CD4-positive, CD25-positive, alpha-beta regulatory T cell (primary cell): ENCODE measurements around the gene PARP8. TPM values are rescaled to one million over a fixed set of nuclear protein-coding genes. Genes with fewer than 3 reads are reported as not detected.

Experiments used
- ATAC-seq, 2 donors: fragments of 150-1000 bp; cut with Tn5 transposase; one replicate each; pipeline ENCODE4 v1.10.0; 2021; ENCODE audit warnings: low read depth in 2 of 2, moderate number of reproducible peaks in 2 of 2, moderate library complexity in 1 of 2
- DNase-seq, 3 donors: peaks; one replicate each; pipeline versions ENCODE4 v3.0.0 to v3.0.0-alpha.2; 2012 to 2022; ENCODE audit warnings: mixed read lengths in 1 of 3
- H3K27ac ChIP-seq: one replicate; pipeline ENCODE4 v1.7.0; 2013; ENCODE audit warnings: mild to moderate bottlenecking, low read length; ENCODE audit not compliant: insufficient read depth, poor library complexity, severe bottlenecking
- H3K27me3 ChIP-seq: one replicate; pipeline ENCODE4 v1.7.0; 2013; ENCODE audit warnings: low read length; ENCODE audit not compliant: control insufficient read depth, insufficient read depth
- H3K36me3 ChIP-seq: one replicate; pipeline ENCODE4 v1.7.0; 2013; ENCODE audit warnings: mild to moderate bottlenecking, low read length, moderate library complexity; ENCODE audit not compliant: control insufficient read depth, insufficient read depth
- H3K4me1 ChIP-seq: 2 replicates; pipeline ENCODE4 v1.7.0; 2013; ENCODE audit warnings: mild to moderate bottlenecking, low read length; ENCODE audit not compliant: insufficient read depth, control insufficient read depth, poor library complexity, severe bottlenecking
- H3K4me3 ChIP-seq: one replicate; pipeline ENCODE4 v1.7.0; 2013; ENCODE audit warnings: low read depth, mild to moderate bottlenecking, low read length, moderate library complexity
- H3K9me3 ChIP-seq, 2 experiments: 1 replicate in 1 of 2; 2 replicates in 1 of 2; pipeline ENCODE4 v1.7.0; 2013; ENCODE audit warnings: low read length in 2 of 2, mild to moderate bottlenecking in 1 of 2, moderate library complexity in 1 of 2; ENCODE audit not compliant: control insufficient read depth in 2 of 2
- H3K27ac Mint-ChIP-seq, 3 donors: one replicate each; pipeline ENCODE4 v1.8.0; 2020 to 2022; ENCODE audit warnings: mild to moderate bottlenecking in 3 of 3, mixed read lengths in 3 of 3, moderate library complexity in 2 of 3
- H3K27me3 Mint-ChIP-seq: one replicate; pipeline ENCODE4 v1.8.0; 2022; ENCODE audit warnings: mild to moderate bottlenecking, mixed read lengths
- H3K36me3 Mint-ChIP-seq: one replicate; pipeline ENCODE4 v1.8.0; 2020; ENCODE audit warnings: mixed read lengths
- H3K4me1 Mint-ChIP-seq, 4 donors: one replicate each; pipeline ENCODE4 v1.8.0; 2020 to 2022; ENCODE audit warnings: mixed read lengths in 4 of 4, mild to moderate bottlenecking in 1 of 4
- H3K4me3 Mint-ChIP-seq, 4 donors: one replicate each; pipeline ENCODE4 v1.8.0; 2020 to 2022; ENCODE audit warnings: mild to moderate bottlenecking in 4 of 4, mixed read lengths in 4 of 4, moderate library complexity in 3 of 4
- H3K9me3 Mint-ChIP-seq, 7 donors: one replicate each; pipeline ENCODE4 v1.8.0; 2020 to 2022; ENCODE audit warnings: mixed read lengths in 7 of 7, mild to moderate bottlenecking in 3 of 7, moderate library complexity in 2 of 7
- polyA plus RNA-seq, 4 donors: library from polyadenylated mRNA; unstranded; fragments of 300-500 nt; fragmentation: Illumina TruSeq; gene quantifications; one replicate each; pipeline ENCODE4 v1.2.3, GENCODE V29; 2021
- total RNA-seq: library from RNA; stranded (reverse); gene quantifications from one replicate; pipeline ENCODE4 v1.2.3, GENCODE V29; 2022

Gene PARP8
- total and polyA plus RNA-seq, 5 donors from 2014 or later: 45.0 to 217 (median 56.0) TPM

DNA sequence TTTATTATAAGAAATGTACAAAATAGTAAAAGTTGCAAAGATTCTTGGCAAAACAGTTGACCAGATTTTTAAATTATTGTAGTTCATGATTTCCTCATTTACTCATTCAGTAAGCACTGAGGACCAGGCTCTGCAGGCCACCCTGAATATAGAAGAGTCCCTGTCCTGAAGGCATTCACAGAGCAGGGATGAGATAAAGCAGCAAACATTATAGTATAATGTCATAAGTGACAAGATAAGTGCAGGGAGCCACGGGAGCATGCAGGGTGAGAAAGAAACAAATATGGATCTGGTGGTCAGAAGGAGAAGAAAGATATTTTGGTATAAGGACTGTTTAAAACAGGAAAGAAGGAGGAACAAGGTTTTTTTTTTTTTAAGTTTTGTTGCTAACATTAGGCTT lies 46.0 kb downstream of the PARP8 start:
- Mint-ChIP-seq H3K27me3 (no peaks in the 10 kb centered on the region), H3K4me3 (peak overlapping the region in 2 of 4 donors; percentile 1 to 36), H3K4me1 (peaks cover 49 to 83% (median 58%) of the 10 kb centered on the region in 4 donors), H3K36me3 (peaks cover 9% of the 10 kb centered on the region), H3K27ac (peak overlapping the region; percentile 87 to 91 (median 88)), H3K9me3 (no peaks in the 10 kb centered on the region)
- Histone ChIP-seq H3K27ac (peak overlapping the region; percentile 77), H3K4me3 (peak overlapping the region; percentile 13), H3K36me3 (no peaks in the 10 kb centered on the region), H3K27me3 (no peaks in the 10 kb centered on the region), H3K9me3 (no peaks in the 10 kb centered on the region), H3K4me1 (peaks cover 36% of the 10 kb centered on the region)
- ATAC-seq (no peak), DNase-seq (no peak)

GRCh38 chr5:50715001-50715400 lies 48.6 kb downstream of the PARP8 start:
- no peaks in the 10 kb centered on the region for H3K9me3 ChIP-seq
- H3K27me3 Mint-ChIP-seq: no peaks in the 10 kb centered on the region
- no peaks in the 10 kb centered on the region for H3K27me3 ChIP-seq
- H3K4me1 ChIP-seq: peaks cover 30% of the 10 kb centered on the region
- H3K27ac ChIP-seq: no peak overlapping the region
- H3K27ac Mint-ChIP-seq: peak overlapping the region in 2 of 3 donors; percentile 27 to 73
- H3K4me3 Mint-ChIP-seq: no peak overlapping the region
- ATAC-seq (no peak), DNase-seq (no peak)
- H3K9me3 Mint-ChIP-seq: no peaks in the 10 kb centered on the region
- peaks cover 49 to 81% (median 57%) of the 10 kb centered on the region in 4 donors for H3K4me1 Mint-ChIP-seq
- H3K36me3 ChIP-seq: no peaks in the 10 kb centered on the region
- no peak overlapping the region for H3K4me3 ChIP-seq
- H3K36me3 Mint-ChIP-seq: peaks cover 12% of the 10 kb centered on the region

- Mint-ChIP-seq H3K4me3 (no peak overlapping the region), H3K4me1 (peaks cover 43 to 83% (median 55%) of the 10 kb centered on the region in 4 donors), H3K9me3 (no peaks in the 10 kb centered on the region), H3K27ac (peak overlapping the region in 2 of 3 donors; percentile 25 to 76), H3K36me3 (peaks cover 12% of the 10 kb centered on the region), H3K27me3 (no peaks in the 10 kb centered on the region)
- Histone ChIP-seq H3K27ac (no peak overlapping the region), H3K36me3 (no peaks in the 10 kb centered on the region), H3K27me3 (no peaks in the 10 kb centered on the region), H3K9me3 (no peaks in the 10 kb centered on the region), H3K4me3 (no peak overlapping the region), H3K4me1 (peaks cover 18% of the 10 kb centered on the region)
- no peak for ATAC-seq
- DNase-seq: no peak
Measured at GRCh38 chr5:50716134-50716533, 49.7 kb downstream of the PARP8 start.

GRCh38 chr5:50717651-50718050 lies 51.2 kb downstream of the PARP8 start:
- no peak for ATAC-seq
- H3K4me1 ChIP-seq: peaks cover 3% of the 10 kb centered on the region
- H3K36me3 Mint-ChIP-seq: peaks cover 12% of the 10 kb centered on the region
- peaks cover 36 to 79% (median 51%) of the 10 kb centered on the region in 4 donors for H3K4me1 Mint-ChIP-seq
- H3K9me3 Mint-ChIP-seq: no peaks in the 10 kb centered on the region
- H3K27me3 Mint-ChIP-seq: no peaks in the 10 kb centered on the region
- peak overlapping the region in 1 of 4 donors; percentile 7 for H3K4me3 Mint-ChIP-seq
- no peaks in the 10 kb centered on the region for H3K9me3 ChIP-seq
- H3K27ac Mint-ChIP-seq: no peak overlapping the region
- no peaks in the 10 kb centered on the region for H3K27me3 ChIP-seq
- no peak overlapping the region for H3K27ac ChIP-seq
- DNase-seq: no peak
- H3K36me3 ChIP-seq: no peaks in the 10 kb centered on the region
- H3K4me3 ChIP-seq: peak overlapping the region; percentile 4

DNA sequence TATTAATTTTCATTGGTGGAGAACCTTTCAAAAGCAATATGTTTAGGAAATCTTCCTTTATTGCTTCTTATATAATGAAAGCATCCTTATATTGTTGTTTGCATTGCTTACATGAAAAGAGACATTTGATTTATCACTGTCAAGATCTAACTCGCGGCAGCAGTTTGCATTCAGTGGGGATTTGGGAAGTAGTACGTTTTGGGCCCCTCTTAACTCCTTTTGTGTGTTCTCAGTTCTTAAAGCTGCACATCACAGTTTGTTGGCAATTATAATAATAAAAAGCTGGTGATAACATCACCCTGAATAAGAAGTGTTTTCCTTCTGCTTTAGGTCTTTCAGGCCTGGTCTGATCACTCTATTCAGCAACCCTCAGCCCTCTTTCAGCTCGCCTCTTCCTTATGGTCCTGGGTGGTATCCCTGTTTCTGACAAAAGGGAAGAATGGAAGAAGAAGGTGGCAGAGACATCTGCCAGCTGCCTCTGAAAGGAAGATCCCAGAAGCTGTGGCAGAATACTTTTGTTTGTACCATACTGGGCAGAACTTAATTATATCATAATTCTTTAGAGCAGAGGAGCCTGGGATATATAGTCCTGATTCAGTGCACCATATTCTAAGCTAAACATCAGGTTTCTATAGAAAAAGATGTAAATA lies 53.7 kb downstream of the PARP8 start:
- DNase-seq: no peak
- peaks cover 0 to 1% (median 0%) of the 10 kb centered on the region in 7 donors for H3K9me3 Mint-ChIP-seq
- Histone ChIP-seq H3K27me3 (no peaks in the 10 kb centered on the region), H3K9me3 (no peaks in the 10 kb centered on the region), H3K27ac (no peak overlapping the region), H3K4me3 (no peak overlapping the region), H3K36me3 (no peaks in the 10 kb centered on the region), H3K4me1 (no peaks in the 10 kb centered on the region)
- peaks cover 8% of the 10 kb centered on the region for H3K36me3 Mint-ChIP-seq
- H3K27ac Mint-ChIP-seq: peak overlapping the region in 2 of 3 donors; percentile 34 to 63
- peak overlapping the region in 3 of 4 donors; percentile 11 to 45 (median 36) for H3K4me3 Mint-ChIP-seq
- ATAC-seq: no peak
- no peaks in the 10 kb centered on the region for H3K27me3 Mint-ChIP-seq
- peaks cover 35 to 76% (median 47%) of the 10 kb centered on the region in 4 donors for H3K4me1 Mint-ChIP-seq

GRCh38 chr5:50722223-50722622 lies 55.8 kb downstream of the PARP8 start:
- no peak overlapping the region for H3K27ac ChIP-seq
- no peak overlapping the region for H3K4me3 Mint-ChIP-seq
- H3K27ac Mint-ChIP-seq: no peak overlapping the region
- peaks cover 9% of the 10 kb centered on the region for H3K4me1 ChIP-seq
- H3K36me3 Mint-ChIP-seq: peaks cover 6% of the 10 kb centered on the region
- DNase-seq: no peak
- ATAC-seq: no peak
- peaks cover 0 to 1% (median 0%) of the 10 kb centered on the region in 7 donors for H3K9me3 Mint-ChIP-seq
- H3K27me3 Mint-ChIP-seq: no peaks in the 10 kb centered on the region
- no peaks in the 10 kb centered on the region for H3K27me3 ChIP-seq
- peaks cover 34 to 79% (median 55%) of the 10 kb centered on the region in 4 donors for H3K4me1 Mint-ChIP-seq
- H3K9me3 ChIP-seq: no peaks in the 10 kb centered on the region
- H3K36me3 ChIP-seq: no peaks in the 10 kb centered on the region
- no peak overlapping the region for H3K4me3 ChIP-seq

GRCh38 chr5:50724262-50724661 lies 57.8 kb downstream of the PARP8 start:
- Histone ChIP-seq H3K27me3 (no peaks in the 10 kb centered on the region), H3K9me3 (no peaks in the 10 kb centered on the region), H3K4me1 (peaks cover 10% of the 10 kb centered on the region), H3K4me3 (no peak overlapping the region), H3K36me3 (no peaks in the 10 kb centered on the region), H3K27ac (no peak overlapping the region)
- Mint-ChIP-seq H3K27ac (no peak overlapping the region), H3K27me3 (no peaks in the 10 kb centered on the region), H3K9me3 (peaks cover 0 to 1% (median 0%) of the 10 kb centered on the region in 7 donors), H3K4me1 (peaks cover 27 to 74% (median 47%) of the 10 kb centered on the region in 4 donors), H3K4me3 (no peak overlapping the region), H3K36me3 (peaks cover 4% of the 10 kb centered on the region)
- no peak for DNase-seq
- ATAC-seq: no peak
